ENCODE data around the gene VARS1. TPM values are rescaled to one million over a fixed set of nuclear protein-coding genes. Genes with fewer than 3 reads are reported as not detected.
"Not testable (repeated sequence)": the region's sequence is repeated elsewhere in the genome, so short reads cannot be mapped to it uniquely, and the experiment has no call there.

The VARS1 gene
- total RNA-seq, 1 experiment from 2014 or later = 26.4 TPM

DNA sequence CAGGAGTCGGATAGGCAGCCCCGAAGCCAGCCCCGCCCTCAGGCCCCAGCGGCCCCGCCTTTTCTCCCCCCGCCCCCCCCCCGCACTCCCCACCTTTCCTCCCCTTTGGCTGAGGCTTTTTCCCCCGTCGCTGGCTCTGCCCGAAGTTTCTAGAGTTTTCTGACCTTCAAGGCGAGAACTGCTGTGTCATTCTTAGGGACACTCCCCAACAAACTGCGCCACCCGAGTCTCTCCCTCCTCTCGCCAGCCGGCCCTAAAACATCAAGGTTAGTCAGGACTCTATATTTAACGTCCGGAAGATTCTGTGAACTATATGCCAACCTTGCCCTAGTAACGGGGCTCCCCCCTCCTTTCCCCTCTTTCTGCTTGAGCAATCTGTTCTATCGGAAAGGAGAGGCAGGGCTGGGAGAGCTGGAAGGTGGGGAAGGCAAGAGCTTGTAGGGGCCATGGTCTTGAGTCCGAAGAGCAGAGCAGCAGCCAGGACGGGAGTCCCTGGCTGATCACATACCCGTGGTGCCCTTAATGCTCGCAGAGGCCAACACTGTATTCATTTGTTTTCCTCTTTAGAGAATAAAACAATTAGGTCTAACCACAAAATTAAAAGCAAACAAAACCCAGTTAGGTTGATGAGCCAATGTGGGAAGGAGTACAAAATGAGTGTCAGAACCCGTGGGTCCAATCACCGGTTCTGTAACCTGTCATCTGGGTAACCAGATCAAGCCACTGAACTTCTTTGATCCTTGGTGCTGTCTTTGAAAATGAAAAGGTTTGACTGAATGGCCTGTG is 26.7 kb upstream of the VARS1 start:
- DNase-seq (ENCODE audit: low read depth) = peak; percentile 93

DNA sequence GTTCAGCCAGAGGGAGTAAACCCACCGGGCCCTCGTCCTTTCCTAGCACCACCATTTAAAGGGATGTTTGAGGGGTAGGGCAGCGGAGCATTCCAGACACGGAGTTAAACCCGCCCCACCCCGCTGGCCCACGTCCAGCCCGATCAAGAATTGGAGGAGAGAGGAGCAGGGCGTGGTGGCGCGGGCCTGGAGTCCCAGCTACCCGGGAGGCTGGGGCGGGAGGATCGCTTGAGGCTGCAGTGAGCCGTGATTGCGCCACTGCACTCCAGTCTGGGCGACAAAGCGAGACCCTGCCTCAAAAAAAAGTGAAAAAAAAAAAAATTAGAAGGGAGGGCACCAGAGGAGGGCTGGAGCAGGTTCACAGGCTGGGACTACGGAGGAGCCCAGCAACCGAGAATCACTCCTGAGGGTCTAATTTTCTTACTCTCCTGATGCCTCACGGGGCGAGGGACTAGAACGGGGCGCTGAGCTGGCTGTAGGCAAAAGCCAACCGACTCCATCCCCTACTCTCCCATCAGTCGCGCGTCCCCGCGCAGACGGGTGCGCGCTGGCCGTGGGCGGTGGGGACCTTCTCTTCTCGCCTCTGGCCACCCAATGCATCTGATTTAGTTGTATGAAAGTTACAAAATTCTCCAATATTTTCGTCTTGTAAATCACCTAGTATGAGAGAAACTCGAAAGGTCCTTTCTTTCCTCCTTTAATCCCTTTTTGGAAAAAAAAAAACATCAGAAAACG is 25.9 kb upstream of the VARS1 start:
- DNase-seq (ENCODE audit: low read depth) = peak; percentile 72

DNA sequence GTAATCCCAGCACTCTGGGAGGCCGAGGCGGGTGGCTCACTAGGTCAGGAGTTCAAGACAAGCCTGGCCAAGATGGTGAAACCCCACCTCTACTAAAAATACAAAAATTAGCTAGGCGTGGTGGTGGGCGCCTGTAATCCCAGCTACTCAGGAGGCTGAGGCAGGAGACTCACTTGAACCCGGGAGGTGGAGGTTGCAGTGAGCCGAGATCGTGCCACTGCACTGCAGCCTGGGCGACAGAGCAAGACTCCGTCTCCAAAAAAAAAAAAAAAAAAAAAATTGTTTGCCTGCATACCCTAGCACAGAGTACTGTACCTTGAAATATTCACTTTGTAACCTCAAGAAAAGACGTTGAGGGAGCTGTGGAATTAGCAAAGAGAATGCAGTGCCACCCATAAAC is 24.8 kb upstream of the VARS1 start:
- DNase-seq (ENCODE audit: low read depth) = not testable (repeated sequence)

DNA sequence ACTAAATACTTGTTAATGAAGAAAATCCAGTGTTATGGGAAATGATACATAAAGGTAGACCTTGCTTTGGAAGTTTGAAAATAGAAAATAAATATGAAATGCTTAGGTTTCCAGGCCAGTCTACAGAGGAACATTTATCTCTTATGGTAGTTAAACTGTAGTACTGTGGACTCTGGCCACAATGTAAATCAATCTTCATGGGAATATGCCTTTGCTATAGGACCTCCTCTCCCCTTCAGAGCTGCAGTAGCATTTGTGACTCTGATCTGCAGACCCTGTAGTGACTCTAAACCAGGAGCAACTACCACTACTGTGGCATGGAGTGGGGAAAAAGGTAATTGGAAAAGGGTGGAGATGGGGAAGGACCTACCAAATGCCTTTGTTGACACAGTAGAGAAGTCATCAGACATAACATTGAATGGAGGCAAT is 24.3 kb upstream of the VARS1 start:
- no peak for DNase-seq (ENCODE audit: low read depth)

DNA sequence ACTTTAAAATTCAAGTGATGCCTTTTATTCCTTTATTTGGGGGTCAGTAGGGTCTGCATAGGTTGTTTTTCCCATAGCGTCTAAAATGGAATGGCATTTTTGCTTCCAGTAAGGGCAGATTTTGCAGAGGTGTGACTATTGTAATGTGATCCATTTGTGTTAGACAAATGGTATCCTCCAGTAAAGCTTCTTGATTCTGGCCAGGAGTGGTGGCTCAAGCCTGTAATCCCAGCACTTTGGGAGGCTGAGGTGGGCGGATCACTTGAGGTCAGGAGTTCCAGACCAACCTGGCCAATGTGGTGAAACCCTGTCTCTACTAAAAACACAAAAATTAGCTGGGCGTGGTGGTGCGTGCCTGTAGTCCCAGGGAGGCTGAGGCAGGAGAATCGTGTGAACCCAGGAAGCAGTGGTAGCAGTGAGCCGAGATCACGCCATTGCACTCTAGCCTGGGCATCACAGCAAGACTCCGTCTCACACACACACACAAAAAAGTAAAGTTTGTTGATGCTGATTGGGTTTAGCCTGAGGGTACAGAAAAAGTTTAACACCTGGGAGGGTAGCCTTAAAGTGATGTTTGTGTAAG is 22.5 kb upstream of the VARS1 start:
- DNase-seq (ENCODE audit: low read depth) = peak; percentile 38

DNA sequence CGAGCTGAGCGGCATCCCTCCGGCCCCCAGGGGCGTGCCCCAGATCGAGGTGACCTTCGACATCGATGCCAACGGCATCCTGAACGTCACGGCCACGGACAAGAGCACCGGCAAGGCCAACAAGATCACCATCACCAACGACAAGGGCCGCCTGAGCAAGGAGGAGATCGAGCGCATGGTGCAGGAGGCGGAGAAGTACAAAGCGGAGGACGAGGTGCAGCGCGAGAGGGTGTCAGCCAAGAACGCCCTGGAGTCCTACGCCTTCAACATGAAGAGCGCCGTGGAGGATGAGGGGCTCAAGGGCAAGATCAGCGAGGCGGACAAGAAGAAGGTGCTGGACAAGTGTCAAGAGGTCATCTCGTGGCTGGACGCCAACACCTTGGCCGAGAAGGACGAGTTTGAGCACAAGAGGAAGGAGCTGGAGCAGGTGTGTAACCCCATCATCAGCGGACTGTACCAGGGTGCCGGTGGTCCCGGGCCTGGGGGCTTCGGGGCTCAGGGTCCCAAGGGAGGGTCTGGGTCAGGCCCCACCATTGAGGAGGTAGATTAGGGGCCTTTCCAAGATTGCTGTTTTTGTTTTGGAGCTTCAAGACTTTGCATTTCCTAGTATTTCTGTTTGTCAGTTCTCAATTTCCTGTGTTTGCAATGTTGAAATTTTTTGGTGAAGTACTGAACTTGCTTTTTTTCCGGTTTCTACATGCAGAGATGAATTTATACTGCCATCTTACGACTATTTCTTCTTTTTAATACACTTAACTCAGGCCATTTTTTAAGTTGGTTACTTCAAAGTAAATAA is 21.8 kb upstream of the VARS1 start:
- DNase-seq (ENCODE audit: low read depth) = peak; percentile 25

DNA sequence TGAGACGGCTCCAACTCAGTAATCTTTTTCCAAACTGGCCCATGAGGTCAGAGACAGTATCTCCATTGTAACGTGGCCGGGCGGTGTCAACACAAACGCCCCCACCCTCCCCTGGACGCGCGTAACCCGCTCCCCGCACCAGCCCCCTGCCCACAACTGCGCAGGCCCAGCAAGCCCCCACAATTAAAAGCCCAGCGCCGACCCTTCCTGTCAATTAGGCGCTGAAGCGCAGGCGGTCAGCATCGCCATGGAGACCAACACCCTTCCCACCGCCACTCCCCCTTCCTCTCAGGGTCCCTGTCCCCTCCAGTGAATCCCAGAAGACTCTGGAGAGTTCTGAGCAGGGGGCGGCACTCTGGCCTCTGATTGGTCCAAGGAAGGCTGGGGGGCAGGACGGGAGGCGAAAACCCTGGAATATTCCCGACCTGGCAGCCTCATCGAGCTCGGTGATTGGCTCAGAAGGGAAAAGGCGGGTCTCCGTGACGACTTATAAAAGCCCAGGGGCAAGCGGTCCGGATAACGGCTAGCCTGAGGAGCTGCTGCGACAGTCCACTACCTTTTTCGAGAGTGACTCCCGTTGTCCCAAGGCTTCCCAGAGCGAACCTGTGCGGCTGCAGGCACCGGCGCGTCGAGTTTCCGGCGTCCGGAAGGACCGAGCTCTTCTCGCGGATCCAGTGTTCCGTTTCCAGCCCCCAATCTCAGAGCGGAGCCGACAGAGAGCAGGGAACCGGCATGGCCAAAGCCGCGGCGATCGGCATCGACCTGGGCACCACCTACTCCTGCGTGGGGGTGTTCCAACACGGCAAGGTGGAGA is 19.7 kb upstream of the VARS1 start, which contains the start of the genes HSPA1A and HSPA1L:
TSS of gene HSPA1A (plus strand) at position 519 of the 814 bp plus-strand sequence. CDS start at position 733, 214 bp downstream.
TSS of gene HSPA1L (minus strand) at position 259 of the 814 bp plus-strand sequence. CDS start 3,311 bp downstream, outside the sequence.
- peak; percentile 97 for DNase-seq (ENCODE audit: low read depth)

DNA sequence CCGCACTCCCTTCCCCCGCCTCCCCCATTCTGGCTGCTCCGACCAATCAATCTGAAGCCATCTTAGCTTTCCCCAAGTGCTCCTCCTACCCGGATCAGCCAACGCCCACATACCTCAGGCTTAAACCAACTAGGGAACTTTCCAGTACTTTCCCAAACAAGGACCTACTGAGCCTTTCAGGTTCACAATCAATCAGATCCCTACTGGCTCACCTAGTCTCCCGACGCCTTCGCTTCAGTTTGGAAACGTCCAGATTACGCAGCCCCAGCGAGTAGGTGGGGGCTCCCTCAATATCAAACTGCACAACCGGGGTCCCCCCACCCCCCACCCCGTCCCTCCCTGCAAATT is 19.1 kb upstream of the VARS1 start:
- DNase-seq (ENCODE audit: low read depth) = peak; percentile 98

DNA sequence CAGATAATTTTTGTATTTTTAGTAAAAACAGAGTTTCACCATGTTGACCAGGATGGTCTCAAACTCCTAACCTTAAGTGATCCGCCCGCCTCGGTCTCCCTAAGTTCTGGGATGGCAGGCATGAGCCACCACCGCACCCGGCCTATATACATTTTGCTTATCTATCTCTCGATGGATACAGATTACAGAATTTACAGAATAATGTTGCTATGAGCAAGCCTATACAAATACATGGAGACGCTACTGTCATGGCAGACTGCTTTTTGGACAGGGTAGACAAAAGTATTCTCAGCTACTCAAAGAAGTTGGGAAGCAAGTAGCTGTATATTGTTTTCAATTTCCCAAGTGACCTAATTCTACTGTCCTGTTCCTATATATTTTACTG is 17.9 kb upstream of the VARS1 start:
- DNase-seq (ENCODE audit: low read depth) = no peak

DNA sequence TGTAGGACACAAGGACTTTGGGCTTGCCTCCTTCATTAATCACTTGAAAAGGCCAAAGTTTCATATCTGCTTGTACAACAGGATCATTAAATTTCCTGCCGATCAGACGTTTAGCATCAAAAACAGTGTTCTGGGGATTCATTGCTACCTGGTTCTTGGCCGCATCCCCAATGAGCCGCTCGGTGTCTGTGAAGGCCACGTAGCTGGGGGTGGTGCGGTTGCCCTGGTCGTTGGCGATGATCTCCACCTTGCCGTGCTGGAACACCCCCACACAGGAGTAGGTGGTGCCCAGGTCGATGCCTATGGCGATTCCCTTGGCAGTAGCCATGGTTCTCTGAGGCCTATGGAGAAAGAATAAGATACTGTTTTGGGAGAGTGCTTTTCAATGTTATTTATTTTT is 16.1 kb upstream of the VARS1 start:
- no peak for DNase-seq (ENCODE audit: low read depth)

DNA sequence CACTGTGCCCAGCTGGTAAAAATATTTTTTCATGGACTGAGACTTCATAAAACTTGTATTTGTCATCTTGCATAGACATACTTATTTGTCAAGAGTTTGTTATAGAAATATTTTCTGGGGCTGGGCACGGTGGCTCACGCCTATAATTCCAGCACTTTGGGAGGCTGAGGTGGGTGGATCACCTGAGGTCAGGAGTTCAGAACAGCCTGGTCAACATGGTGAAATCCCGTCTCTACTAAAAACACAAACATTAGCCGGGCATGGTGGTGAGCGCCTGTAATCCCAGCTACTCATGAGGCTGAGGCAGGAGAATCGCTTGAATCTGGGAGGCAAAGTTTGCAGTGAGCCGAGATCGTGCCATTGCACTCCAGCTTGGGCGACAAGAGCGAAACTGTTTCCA is 13.0 kb upstream of the VARS1 start:
- DNase-seq (ENCODE audit: low read depth) = not testable (repeated sequence)

DNA sequence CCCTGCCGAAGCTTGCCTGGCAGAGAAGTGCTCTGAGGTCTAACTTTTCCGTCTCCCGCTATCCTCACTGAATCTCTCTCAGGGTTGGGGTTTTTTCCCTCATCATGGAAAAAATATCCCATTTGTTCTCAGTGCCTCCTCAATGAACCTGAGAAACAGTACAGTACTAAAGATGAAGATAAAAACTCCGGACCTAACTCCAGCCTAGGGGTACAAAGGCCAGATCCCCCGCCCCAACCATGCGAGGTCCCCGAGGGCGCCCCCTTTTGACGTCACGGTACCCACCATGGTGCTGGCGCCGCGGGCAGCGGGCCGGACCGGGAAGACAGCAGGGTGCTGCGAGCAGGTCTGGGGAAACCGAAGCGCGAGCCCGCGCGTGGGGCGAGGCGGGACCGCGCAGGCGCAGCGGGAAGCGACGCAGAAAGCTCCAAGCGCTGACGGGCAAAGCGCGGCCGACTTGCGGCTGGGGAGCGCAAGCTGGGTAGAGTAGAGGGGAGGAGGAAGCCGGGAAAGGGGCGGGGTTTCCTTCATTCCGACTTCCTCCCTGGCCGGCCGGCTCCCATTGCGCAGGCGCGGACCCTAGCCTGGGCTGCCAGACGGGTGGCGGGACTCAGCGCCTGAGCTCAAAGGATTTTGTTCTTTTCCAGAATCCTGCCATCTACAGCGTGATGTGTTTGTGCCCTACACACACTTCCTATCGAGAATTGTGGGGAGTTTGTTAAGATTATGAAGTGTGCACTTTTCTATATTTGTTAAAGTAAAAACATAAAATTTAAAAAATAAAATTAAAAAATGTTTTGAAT is 11.1 kb upstream of the VARS1 start, which contains the start of gene LSM2:
TSS of gene LSM2 (minus strand) at position 497 of the 803 bp plus-strand sequence. CDS start at position 288, 209 bp downstream.
- DNase-seq (ENCODE audit: low read depth) = peak; percentile 95

DNA sequence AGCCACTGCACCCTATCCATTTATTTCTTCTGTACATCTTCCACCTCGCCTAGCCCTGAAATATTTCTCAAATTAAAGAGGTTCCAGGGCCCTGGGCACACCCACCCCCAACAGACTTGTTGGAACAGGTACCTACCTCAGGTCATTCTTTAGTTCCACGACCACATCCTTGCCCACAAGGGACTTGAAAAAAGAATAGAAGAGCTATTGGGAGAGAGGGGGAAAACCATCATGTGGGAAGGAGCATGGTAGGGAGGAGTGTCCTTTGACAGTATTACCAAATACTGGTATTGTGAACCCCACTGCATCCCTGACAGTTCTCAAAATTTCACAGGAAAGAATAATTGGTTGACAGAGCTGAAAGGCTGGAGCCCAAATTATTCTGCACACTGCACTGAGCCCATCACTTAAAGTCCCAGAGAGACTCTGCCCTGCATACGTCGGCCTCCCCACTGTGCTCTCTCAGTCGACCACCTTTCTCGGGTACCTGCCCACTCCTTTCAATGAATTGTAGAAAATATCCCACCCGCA is 10.5 kb upstream of the VARS1 start:
- no peak for DNase-seq (ENCODE audit: low read depth)

DNA sequence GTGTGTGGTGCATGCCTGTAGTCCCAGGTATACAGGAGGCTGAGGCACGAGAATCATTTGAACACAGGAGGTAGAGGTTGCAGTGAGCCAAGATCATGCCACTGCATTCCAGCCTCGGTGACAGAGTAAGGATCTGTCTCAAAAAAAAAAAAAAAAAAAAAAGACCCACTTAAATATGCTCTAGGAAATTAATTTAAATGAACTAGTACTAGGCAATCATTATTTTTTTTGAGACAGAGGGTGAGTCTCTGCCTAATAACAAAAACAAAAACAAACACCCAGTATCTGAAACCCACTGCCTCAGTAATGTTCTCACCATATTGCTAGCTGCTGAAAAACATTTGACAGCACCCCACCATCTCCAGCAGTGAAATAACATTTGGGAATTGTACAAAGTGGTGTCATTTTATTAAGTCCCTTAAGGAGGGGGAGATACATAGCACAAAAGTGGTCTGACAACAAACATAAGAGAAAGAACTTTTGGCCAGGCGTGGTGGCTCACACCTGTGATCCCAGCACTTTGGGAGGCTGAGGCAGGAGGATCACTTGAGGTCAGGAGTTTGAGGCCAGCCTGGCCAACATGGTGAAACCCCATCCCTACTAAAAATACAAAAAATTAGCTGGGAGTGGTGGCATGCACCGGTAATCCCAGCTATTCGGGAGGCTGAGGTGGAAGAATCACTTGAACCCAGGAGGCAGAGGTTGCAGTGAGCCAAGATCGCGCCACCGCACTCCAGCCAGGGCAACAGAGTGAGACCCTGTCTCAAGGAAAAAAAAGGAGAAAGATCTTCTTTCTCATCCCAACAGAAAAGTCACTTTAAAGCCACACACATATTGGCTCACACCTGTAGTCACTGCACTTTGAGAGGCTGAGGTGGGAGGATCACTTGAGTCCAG is 5.7 kb upstream of the VARS1 start:
- not testable (repeated sequence) for DNase-seq (ENCODE audit: low read depth)

DNA sequence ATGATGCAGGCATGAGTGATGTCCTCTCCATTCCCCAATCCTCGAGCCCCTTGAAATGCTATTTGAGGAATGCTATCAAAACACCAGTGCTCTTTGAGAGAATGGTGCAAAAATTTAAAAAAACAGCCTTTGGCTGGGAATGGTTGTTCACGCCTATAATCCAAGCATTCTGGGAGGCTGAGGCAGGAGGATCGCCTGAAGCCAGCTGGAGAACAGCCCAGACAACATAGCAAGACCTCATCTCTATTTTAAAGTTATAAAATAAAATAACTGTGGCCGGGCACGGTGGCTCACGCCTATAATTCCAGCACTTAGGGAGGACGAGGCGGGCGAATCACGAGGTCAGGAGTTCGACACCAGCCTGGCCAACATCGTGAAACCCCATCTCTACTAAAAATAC is 4.2 kb upstream of the VARS1 start:
- no peak for DNase-seq (ENCODE audit: low read depth)

DNA sequence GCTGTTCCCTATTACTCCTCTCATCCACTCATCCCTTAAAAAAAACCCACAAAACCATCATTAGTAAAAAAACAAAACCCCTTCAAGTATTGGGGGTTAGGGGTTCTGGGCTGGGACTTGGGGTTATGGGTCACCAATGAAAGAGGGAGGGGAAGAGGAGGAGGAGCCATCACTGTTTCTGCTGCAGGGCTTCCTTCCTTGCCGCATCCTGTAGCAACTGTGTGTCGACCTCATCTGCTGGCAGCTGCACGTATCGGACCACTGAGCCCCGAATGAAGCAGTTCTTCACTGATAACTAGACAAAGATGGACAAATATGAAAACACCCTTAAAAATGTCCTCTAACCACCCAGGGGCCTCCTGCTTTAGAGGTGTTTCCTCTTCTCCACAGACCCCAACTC is 2.0 kb upstream of the VARS1 start:
- DNase-seq (ENCODE audit: low read depth) = no peak

DNA sequence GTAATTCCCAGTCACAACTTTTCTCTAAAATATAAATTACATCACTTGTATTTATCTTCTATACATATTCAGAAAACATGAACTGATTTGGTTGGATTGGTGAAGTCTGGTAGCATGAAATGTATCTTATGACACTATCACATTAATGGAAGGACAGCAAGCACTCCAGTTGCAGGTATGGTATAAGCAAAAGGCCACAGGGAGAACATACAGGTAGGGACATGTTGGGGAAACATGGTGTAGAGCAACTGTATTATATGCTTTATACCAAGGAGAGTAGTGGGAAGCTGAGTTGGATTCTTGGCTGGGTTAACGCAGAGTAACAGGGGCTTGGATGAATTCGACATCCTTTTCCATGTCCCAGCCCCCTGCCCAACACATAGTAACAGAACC is 1.4 kb upstream of the VARS1 start:
- no peak for DNase-seq (ENCODE audit: low read depth)

DNA sequence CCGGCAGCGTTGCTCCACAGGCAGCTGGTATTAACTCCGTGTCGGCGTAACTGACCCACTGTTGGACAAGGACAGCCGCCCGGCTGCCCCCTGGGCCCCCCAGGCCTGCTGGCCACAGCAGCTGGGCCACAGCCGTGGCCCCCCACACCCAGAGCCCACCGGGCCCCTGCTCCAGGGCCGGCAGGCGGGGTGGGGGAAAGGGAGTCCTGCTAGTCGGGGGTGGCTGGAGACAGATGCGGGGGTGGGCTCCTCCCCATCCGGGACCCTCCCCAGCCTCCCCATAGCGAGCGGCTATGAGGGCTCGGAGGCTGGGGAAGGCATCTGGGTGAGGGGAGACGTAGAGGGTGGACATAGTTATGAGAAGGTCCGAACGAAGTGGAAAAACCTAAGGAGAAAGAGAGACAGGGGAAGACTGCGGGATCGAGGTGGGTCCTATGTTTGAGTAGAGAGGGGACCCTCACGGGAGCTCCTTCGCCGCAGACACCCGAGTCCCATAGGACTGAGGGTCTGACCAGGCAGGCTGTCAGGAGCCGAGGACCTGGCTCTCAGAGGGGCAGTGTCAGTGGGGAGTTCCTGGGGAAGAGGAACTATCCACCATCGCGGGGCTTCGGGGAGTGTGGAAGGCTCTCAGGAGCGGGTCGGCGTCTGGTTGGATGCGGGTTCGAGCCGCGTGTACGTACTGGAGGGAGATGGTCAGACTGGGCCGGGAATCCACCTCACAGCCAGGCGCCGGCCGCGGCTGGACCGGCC is 511 bp downstream of the VARS1 start:
- DNase-seq (ENCODE audit: low read depth) = no peak
